Colonic mucosa (tissue), 4 donors: ENCODE results near the gene FAM149B1. TPM values are rescaled to one million over a fixed set of nuclear protein-coding genes. Genes with fewer than 3 reads are reported as not detected.

ENCODE experiments used
- DNase-seq: peaks from one replicate; pipeline ENCODE4 v3.0.0-alpha.2; 2020
- H3K27ac ChIP-seq: fragments of 200-600 bp; one replicate; pipeline ENCODE4 v1.8.0; 2021
- H3K27me3 ChIP-seq: fragments of 200-600 bp; one replicate; pipeline ENCODE4 v1.8.0; 2021
- H3K36me3 ChIP-seq: fragments of 200-600 bp; one replicate; pipeline ENCODE4 v1.8.0; 2021
- H3K4me1 ChIP-seq: fragments of 200-600 bp; one replicate; pipeline ENCODE4 v1.8.0; 2021; ENCODE audit warnings: mild to moderate bottlenecking
- H3K4me3 ChIP-seq: fragments of 200-600 bp; one replicate; pipeline ENCODE4 v1.8.0; 2021
- H3K9ac ChIP-seq, 2 donors: one replicate each; pipeline ENCODE4 v1.7.0; 2013; ENCODE audit warnings: control low read depth in 2 of 2, low read depth in 2 of 2, low read length in 2 of 2
- H3K9me3 ChIP-seq: fragments of 200-600 bp; one replicate; pipeline ENCODE4 v1.8.0; 2021
- intact Hi-C: fragments of 100-400 bp; cut with DNase I; formaldehyde crosslinking; loops from one replicate; pipeline ENCODE4 v1.14.1; 2022
- total RNA-seq, 2 donors: library from RNA; stranded (reverse); fragmentation: NEBNext Ultra II Directional in 1 of 2; extraction: Animal tissue kit (Norgen Biotek cat#: 25700) in 1 of 2; gene quantifications; one replicate each; pipeline ENCODE4 v1.2.1, GENCODE V29; 2021
- TF ChIP-seq, protein P1 (sequence below): fragments of 200-600 bp; IDR thresholded peaks from one replicate; pipeline ENCODE4 v1.8.0; 2022; ENCODE audit warnings: antibody characterized with exemption, mild to moderate bottlenecking
- donor health status: healthy.
- donor health status: DM: no; HTN: no; CAD: no.
- donor health status: DM: no; HTN: no; CAD: no.

The FAM149B1 gene
- total RNA-seq, 2 donors from 2014 or later = 14.0 to 16.4 TPM

DNA sequence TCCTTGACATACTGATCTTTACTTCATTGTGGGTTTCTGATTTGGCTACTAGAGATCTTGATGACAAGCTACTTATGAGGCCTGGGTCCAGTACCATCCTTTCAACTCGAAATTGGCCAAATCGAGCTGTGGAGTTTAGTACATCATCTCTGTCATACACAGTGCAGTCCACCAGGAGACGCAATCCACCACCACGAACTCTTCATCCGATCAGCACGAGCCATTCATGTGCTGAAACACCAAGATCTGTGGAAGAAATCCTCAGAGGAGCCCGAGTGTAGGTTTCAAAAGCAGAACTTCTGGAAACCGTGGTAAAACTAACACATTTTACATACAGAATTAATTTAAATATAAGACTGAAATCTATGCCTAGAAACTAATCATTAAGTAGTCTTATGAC is 65.0 kb downstream of the FAM149B1 start:
- no peak overlapping the region for H3K27ac ChIP-seq
- no peak overlapping the region for H3K4me3 ChIP-seq
- H3K9me3 ChIP-seq = no peaks in the 10 kb centered on the region
- TF ChIP-seq, protein P1, sequence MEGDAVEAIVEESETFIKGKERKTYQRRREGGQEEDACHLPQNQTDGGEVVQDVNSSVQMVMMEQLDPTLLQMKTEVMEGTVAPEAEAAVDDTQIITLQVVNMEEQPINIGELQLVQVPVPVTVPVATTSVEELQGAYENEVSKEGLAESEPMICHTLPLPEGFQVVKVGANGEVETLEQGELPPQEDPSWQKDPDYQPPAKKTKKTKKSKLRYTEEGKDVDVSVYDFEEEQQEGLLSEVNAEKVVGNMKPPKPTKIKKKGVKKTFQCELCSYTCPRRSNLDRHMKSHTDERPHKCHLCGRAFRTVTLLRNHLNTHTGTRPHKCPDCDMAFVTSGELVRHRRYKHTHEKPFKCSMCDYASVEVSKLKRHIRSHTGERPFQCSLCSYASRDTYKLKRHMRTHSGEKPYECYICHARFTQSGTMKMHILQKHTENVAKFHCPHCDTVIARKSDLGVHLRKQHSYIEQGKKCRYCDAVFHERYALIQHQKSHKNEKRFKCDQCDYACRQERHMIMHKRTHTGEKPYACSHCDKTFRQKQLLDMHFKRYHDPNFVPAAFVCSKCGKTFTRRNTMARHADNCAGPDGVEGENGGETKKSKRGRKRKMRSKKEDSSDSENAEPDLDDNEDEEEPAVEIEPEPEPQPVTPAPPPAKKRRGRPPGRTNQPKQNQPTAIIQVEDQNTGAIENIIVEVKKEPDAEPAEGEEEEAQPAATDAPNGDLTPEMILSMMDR = no peak
- H3K4me1 ChIP-seq = no peaks in the 10 kb centered on the region
- DNase-seq = no peak
- no peak overlapping the region for H3K9ac ChIP-seq
- H3K27me3 ChIP-seq = no peaks in the 10 kb centered on the region
- intact Hi-C loops = no loop called here
- peaks cover 4% of the 10 kb centered on the region for H3K36me3 ChIP-seq

DNA sequence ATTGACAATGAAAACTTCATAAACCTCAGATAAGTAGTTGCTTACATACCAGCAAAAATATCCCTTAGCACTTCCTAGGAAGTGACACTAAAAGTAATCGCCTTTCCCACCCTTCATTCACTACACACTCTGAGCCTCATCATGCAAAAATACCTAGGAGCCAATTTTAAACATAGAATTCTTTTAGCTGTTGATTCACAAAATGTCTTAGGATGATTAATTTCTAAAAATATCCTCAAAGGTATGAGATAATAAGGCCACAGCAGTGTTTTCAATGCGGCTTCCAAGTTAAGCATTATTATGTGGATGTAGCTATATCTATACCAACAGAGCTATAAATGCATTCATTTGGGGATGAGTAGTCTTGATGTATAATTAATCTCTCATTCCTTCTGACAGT is 66.0 kb downstream of the FAM149B1 start:
- DNase-seq = no peak
- Histone ChIP-seq H3K4me1 (no peaks in the 10 kb centered on the region), H3K36me3 (peaks cover 4% of the 10 kb centered on the region), H3K4me3 (no peak overlapping the region), H3K9ac (no peak overlapping the region), H3K27ac (no peak overlapping the region), H3K27me3 (no peaks in the 10 kb centered on the region), H3K9me3 (no peaks in the 10 kb centered on the region)
- intact Hi-C loops = no loop called here
- TF ChIP-seq, protein P1 = no peak

DNA sequence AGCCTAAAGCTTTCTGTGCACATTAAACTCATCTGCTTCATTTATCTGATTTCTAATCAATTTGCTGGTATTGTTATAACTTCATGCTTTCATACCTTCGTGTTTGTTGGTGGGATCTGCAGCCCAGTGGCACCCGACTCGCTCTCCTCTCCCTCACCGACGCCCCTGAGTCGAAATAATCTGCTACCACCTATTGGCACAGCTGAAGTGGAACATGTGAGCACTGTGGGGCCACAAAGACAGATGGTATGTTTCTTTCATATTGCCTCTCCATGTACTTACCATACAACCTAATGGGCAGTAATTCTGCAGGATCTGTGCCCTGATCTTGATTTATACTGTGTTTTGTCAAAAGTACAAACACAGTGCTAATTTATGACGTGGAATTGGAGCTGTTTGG is 66.8 kb downstream of the FAM149B1 start:
- H3K27ac ChIP-seq = no peak overlapping the region
- H3K9ac ChIP-seq = no peak overlapping the region
- no peak for DNase-seq
- H3K36me3 ChIP-seq = peaks cover 4% of the 10 kb centered on the region
- no peaks in the 10 kb centered on the region for H3K27me3 ChIP-seq
- H3K4me1 ChIP-seq = no peaks in the 10 kb centered on the region
- H3K9me3 ChIP-seq = no peaks in the 10 kb centered on the region
- intact Hi-C loops = no loop called here
- TF ChIP-seq, protein P1 = no peak
- H3K4me3 ChIP-seq = no peak overlapping the region

DNA sequence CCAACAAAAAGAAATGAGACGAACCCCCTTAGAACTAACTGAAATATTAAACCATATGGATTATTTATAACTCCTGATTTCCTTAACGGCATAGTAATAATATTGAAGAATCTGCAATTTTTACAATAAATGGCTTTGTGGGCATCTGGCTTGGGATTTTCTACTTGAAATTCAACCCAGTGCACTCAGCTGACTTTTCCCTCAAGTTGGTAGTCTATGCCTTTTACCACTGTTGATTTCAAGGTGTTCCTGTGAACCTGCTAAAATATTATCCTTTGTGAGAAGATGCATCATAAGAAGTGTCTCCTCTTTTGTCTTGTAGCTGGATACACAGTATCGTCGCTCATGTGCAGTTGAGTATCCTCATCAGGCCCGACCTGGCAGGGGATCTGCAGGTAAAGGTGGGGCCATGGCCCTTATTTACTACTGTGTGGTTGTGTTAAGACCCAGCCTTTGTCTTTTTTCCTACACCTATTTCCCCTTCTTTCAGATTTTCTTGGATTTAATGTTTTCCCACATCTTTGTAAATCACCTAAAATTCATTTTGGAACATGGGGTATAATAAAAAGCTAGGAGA is 71.2 kb downstream of the FAM149B1 start:
- no peak for DNase-seq
- H3K27ac ChIP-seq = no peak overlapping the region
- H3K4me1 ChIP-seq = no peaks in the 10 kb centered on the region
- intact Hi-C loops = no loop called here
- H3K4me3 ChIP-seq = no peak overlapping the region
- H3K27me3 ChIP-seq = no peaks in the 10 kb centered on the region
- H3K36me3 ChIP-seq = peaks cover 4% of the 10 kb centered on the region
- TF ChIP-seq, protein P1 = no peak
- H3K9me3 ChIP-seq = no peaks in the 10 kb centered on the region
- H3K9ac ChIP-seq = no peak overlapping the region

DNA sequence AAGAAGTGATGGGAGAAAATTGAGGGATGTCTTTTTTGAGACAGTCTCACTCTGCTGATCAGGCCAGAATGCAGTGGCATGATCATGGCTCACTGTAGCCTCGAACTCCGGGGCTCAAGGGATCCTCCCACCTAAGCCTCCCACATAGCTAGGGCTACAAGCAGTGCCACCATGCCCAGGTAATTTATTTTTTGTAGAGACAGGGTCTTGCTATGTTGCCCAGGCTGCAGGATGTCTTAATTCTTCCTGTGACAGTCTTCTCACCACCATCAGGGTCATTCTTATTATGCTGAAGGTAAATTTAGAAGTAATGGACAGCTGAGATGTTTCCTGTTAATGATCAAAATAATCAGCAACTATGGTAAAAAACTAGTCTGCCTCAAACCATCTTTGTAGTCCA is 72.0 kb downstream of the FAM149B1 start:
- H3K36me3 ChIP-seq = no peaks in the 10 kb centered on the region

More for the DNA sequence above, 72.0 kb downstream of the FAM149B1 start:
- no peaks in the 10 kb centered on the region for H3K27me3 ChIP-seq
- H3K27ac ChIP-seq = no peak overlapping the region
- TF ChIP-seq, protein P1 = no peak
- intact Hi-C loops = no loop called here
- H3K9me3 ChIP-seq = no peaks in the 10 kb centered on the region
- H3K4me3 ChIP-seq = no peak overlapping the region
- H3K4me1 ChIP-seq = no peaks in the 10 kb centered on the region
- no peak for DNase-seq
- H3K9ac ChIP-seq = no peak overlapping the region
